Right atrium auricular region (tissue), 2 donors: ENCODE results near the gene DOCK1. TPM values are rescaled to one million over a fixed set of nuclear protein-coding genes. Genes with fewer than 3 reads are reported as not detected.

Experiments used
- DNase-seq: peaks from one replicate; pipeline ENCODE4 v3.0.0-alpha.2; 2019; ENCODE audit warnings: low spot score
- H3K27ac ChIP-seq, 2 donors: fragments of 200-600 bp; sonication (generic); 1 replicate in 1 of 2; 2 replicates in 1 of 2; pipeline ENCODE4 v1.5.1; 2016 to 2019
- H3K27me3 ChIP-seq, 2 donors: fragments of 200-600 bp; sonication (generic); one replicate each; pipeline versions ENCODE4 v1.5.1 to v1.6.0; 2017 to 2019
- H3K36me3 ChIP-seq: fragments of 200-600 bp; sonication (generic); one replicate; pipeline ENCODE4 v1.5.1; 2016
- H3K4me1 ChIP-seq, 2 donors: fragments of 200-600 bp; sonication (generic); one replicate each; pipeline versions ENCODE4 v1.5.1 to v1.6.0; 2017 to 2019
- H3K4me3 ChIP-seq, 2 donors: fragments of 200-600 bp; sonication (generic); 1 replicate in 1 of 2; 2 replicates in 1 of 2; pipeline ENCODE4 v1.5.1; 2017 to 2019; ENCODE audit warnings: mild to moderate bottlenecking in 1 of 2, moderate library complexity in 1 of 2
- H3K9me3 ChIP-seq, 2 donors: fragments of 200-600 bp; sonication (generic); one replicate each; pipeline ENCODE4 v1.5.1; 2019
- CTCF ChIP-seq, 2 donors: fragments of 200-600 bp; sonication (generic); IDR thresholded peaks; one replicate each; pipeline ENCODE4 v1.5.1; 2019; ENCODE audit warnings: antibody characterized with exemption in 2 of 2
- total RNA-seq, 2 donors: library from RNA; depleted of rRNA; stranded (reverse); fragments of >200 nt; gene quantifications; one replicate each; pipeline ENCODE4 v1.1.0, GENCODE V29; 2016

Gene DOCK1
- total RNA-seq, 2 donors from 2014 or later: 13.0 to 16.8 TPM

- Histone ChIP-seq H3K4me1 (peaks cover 0 to 9% of the 10 kb centered on the region in 2 donors), H3K9me3 (no peaks in the 10 kb centered on the region), H3K36me3 (no peaks in the 10 kb centered on the region), H3K27me3 (no peaks in the 10 kb centered on the region), H3K4me3 (no peak overlapping the region), H3K27ac (no peak overlapping the region)
- no peak for DNase-seq
- TF ChIP-seq CTCF (IDR thresholded peaks at IDR 0.05): no peak
Observed at GRCh38 chr10:127314797-127315196, 409.6 kb downstream of the DOCK1 start.

- Histone ChIP-seq H3K36me3 (no peaks in the 10 kb centered on the region), H3K27me3 (no peaks in the 10 kb centered on the region), H3K9me3 (no peaks in the 10 kb centered on the region), H3K4me1 (peaks cover 0 to 9% of the 10 kb centered on the region in 2 donors), H3K4me3 (no peak overlapping the region), H3K27ac (no peak overlapping the region)
- no peak for DNase-seq
- TF ChIP-seq CTCF (IDR thresholded peaks at IDR 0.05): no peak
Observed at GRCh38 chr10:127315888-127316287, 410.7 kb downstream of the DOCK1 start.

GRCh38 chr10:127318396-127318795 is 413.2 kb downstream of the DOCK1 start:
- no peak for TF ChIP-seq CTCF (IDR thresholded peaks at IDR 0.05)
- no peak overlapping the region for H3K4me3 ChIP-seq
- no peaks in the 10 kb centered on the region for H3K36me3 ChIP-seq
- no peak overlapping the region for H3K27ac ChIP-seq
- H3K9me3 ChIP-seq: no peaks in the 10 kb centered on the region
- H3K4me1 ChIP-seq: peaks cover 0 to 6% of the 10 kb centered on the region in 2 donors
- no peak for DNase-seq
- H3K27me3 ChIP-seq: no peaks in the 10 kb centered on the region

GRCh38 chr10:127319271-127319670 is 414.0 kb downstream of the DOCK1 start:
- Histone ChIP-seq H3K36me3 (no peaks in the 10 kb centered on the region), H3K9me3 (no peaks in the 10 kb centered on the region), H3K4me3 (no peak overlapping the region), H3K4me1 (no peaks in the 10 kb centered on the region), H3K27me3 (no peaks in the 10 kb centered on the region), H3K27ac (no peak overlapping the region)
- no peak for TF ChIP-seq CTCF (IDR thresholded peaks at IDR 0.05)
- no peak for DNase-seq

GRCh38 chr10:127319691-127320090 is 414.5 kb downstream of the DOCK1 start:
- Histone ChIP-seq H3K27ac (no peak overlapping the region), H3K27me3 (no peaks in the 10 kb centered on the region), H3K9me3 (no peaks in the 10 kb centered on the region), H3K4me3 (no peak overlapping the region), H3K36me3 (no peaks in the 10 kb centered on the region), H3K4me1 (no peaks in the 10 kb centered on the region)
- no peak for TF ChIP-seq CTCF (IDR thresholded peaks at IDR 0.05)
- DNase-seq: no peak

GRCh38 chr10:127320176-127320575 is 414.9 kb downstream of the DOCK1 start:
- no peaks in the 10 kb centered on the region for H3K9me3 ChIP-seq
- no peak overlapping the region for H3K27ac ChIP-seq
- no peak for DNase-seq
- H3K27me3 ChIP-seq: no peaks in the 10 kb centered on the region
- TF ChIP-seq CTCF (IDR thresholded peaks at IDR 0.05): no peak
- no peak overlapping the region for H3K4me3 ChIP-seq
- H3K4me1 ChIP-seq: no peaks in the 10 kb centered on the region
- no peaks in the 10 kb centered on the region for H3K36me3 ChIP-seq
